Osteoblast (primary cell): Measurements from ENCODE around the gene SLC2A13. TPM values are rescaled to one million over a fixed set of nuclear protein-coding genes. Genes with fewer than 3 reads are reported as not detected.
A peak's percentile ranks its signal among the peaks of the same experiment; 100 is the strongest.

Experiments used
- DNase-seq: peaks from one replicate; pipeline ENCODE4 v3.0.0; 2011; ENCODE audit warnings: low spot score, mixed read lengths; ENCODE audit not compliant: insufficient read length; ENCODE audit errors: missing footprints
- H2AFZ ChIP-seq: 2 replicates; pipeline ENCODE4 v1.6.0; 2011; ENCODE audit warnings: mild to moderate bottlenecking, low read length
- H3K27ac ChIP-seq: 2 replicates; pipeline ENCODE4 v1.5.1; 2011; ENCODE audit warnings: mild to moderate bottlenecking, low read depth, low read length, moderate library complexity
- H3K27me3 ChIP-seq: 2 replicates; pipeline ENCODE4 v1.6.0; 2012; ENCODE audit warnings: mild to moderate bottlenecking, control low read depth, inconsistent platforms, low read length, moderate library complexity; ENCODE audit not compliant: insufficient read depth
- H3K36me3 ChIP-seq: 2 replicates; pipeline ENCODE4 v1.5.1; 2011; ENCODE audit warnings: mild to moderate bottlenecking, low read length, control low read depth, moderate library complexity; ENCODE audit not compliant: insufficient read depth
- H3K4me1 ChIP-seq: 2 replicates; pipeline ENCODE4 v1.5.1; 2011; ENCODE audit warnings: mild to moderate bottlenecking, low read length, control low read depth, moderate library complexity; ENCODE audit not compliant: insufficient read depth
- H3K4me2 ChIP-seq: 2 replicates; pipeline ENCODE4 v1.6.0; 2011; ENCODE audit warnings: mild to moderate bottlenecking, low read length; ENCODE audit not compliant: insufficient read depth
- H3K4me3 ChIP-seq: fragments of 200-600 bp; sonication (generic); 3 replicates; pipeline ENCODE4 v1.5.1; 2012; ENCODE audit warnings: mild to moderate bottlenecking, low read length, inconsistent platforms; ENCODE audit not compliant: insufficient read depth
- H3K79me2 ChIP-seq: 2 replicates; pipeline ENCODE4 v1.6.0; 2012; ENCODE audit warnings: mild to moderate bottlenecking, low read length, control low read depth, inconsistent platforms; ENCODE audit not compliant: insufficient read depth
- H3K9me3 ChIP-seq: 2 replicates; pipeline ENCODE4 v1.5.1; 2011; ENCODE audit warnings: low read depth, low read length, control low read depth
- H4K20me1 ChIP-seq: 2 replicates; pipeline ENCODE4 v1.6.0; 2012; ENCODE audit warnings: mild to moderate bottlenecking, low read length, control low read depth; ENCODE audit not compliant: insufficient read depth
- total RNA-seq: library from RNA; depleted of rRNA; stranded (reverse); fragments of >200 nt; gene quantifications from 2 replicates; pipeline ENCODE4 v1.2.3, GENCODE V29; 2012
- TF ChIP-seq, protein P1 (sequence below): IDR thresholded peaks from 2 replicates; pipeline ENCODE4 v1.5.1; 2011; ENCODE audit warnings: mild to moderate bottlenecking, low read depth, low read length, moderate library complexity; ENCODE audit errors: extremely low read depth

The SLC2A13 gene
- total RNA-seq, 1 donor: 12.3 TPM

- no peaks in the 10 kb centered on the region for H4K20me1 ChIP-seq
- TF ChIP-seq, protein P1, sequence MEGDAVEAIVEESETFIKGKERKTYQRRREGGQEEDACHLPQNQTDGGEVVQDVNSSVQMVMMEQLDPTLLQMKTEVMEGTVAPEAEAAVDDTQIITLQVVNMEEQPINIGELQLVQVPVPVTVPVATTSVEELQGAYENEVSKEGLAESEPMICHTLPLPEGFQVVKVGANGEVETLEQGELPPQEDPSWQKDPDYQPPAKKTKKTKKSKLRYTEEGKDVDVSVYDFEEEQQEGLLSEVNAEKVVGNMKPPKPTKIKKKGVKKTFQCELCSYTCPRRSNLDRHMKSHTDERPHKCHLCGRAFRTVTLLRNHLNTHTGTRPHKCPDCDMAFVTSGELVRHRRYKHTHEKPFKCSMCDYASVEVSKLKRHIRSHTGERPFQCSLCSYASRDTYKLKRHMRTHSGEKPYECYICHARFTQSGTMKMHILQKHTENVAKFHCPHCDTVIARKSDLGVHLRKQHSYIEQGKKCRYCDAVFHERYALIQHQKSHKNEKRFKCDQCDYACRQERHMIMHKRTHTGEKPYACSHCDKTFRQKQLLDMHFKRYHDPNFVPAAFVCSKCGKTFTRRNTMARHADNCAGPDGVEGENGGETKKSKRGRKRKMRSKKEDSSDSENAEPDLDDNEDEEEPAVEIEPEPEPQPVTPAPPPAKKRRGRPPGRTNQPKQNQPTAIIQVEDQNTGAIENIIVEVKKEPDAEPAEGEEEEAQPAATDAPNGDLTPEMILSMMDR: peak; percentile 88
- no peak overlapping the region for H3K4me3 ChIP-seq
- H3K4me1 ChIP-seq: no peaks in the 10 kb centered on the region
- H2AFZ ChIP-seq: no peak overlapping the region
- H3K36me3 ChIP-seq: no peaks in the 10 kb centered on the region
- H3K27me3 ChIP-seq: no peaks in the 10 kb centered on the region
- H3K9me3 ChIP-seq: no peaks in the 10 kb centered on the region
- H3K4me2 ChIP-seq: no peak overlapping the region
- no peaks in the 10 kb centered on the region for H3K79me2 ChIP-seq
- DNase-seq: no peak
- no peak overlapping the region for H3K27ac ChIP-seq
These were observed 47.0 kb upstream of the SLC2A13 start for GRCh38 chr12:40152783-40153383.

DNA sequence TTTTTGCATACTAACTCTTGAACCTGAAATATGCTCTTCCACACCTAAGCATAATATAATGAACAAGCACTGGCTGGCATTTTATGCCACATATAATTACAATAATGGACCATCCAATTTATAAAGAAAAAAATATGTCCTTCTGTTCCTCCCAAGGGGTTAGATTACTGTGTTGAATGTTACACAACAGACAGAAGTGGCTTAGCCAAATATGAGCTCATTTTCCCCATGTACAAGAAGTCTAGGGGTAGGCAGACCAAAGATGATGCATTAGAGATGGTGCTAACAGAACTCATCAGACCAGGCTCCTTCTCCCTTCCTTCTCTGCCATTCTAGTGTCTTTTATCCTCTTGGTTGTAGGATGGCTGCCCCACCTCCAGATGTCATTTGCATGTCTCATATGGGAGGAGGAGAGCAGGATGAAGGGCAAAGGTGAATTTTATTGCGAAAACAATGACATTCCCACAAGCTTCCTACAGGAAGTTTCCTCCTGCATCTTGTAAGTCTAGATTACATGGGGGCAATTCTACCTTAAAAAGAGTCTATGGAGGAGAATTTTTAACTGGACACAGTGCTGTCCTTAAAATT lies 43.9 kb upstream of the SLC2A13 start:
- Histone ChIP-seq H3K27ac (no peak overlapping the region), H3K4me3 (no peak overlapping the region), H3K9me3 (no peaks in the 10 kb centered on the region), H3K4me2 (no peak overlapping the region), H3K36me3 (no peaks in the 10 kb centered on the region), H4K20me1 (no peaks in the 10 kb centered on the region), H3K4me1 (no peaks in the 10 kb centered on the region), H3K79me2 (no peaks in the 10 kb centered on the region), H3K27me3 (no peaks in the 10 kb centered on the region), H2AFZ (no peak overlapping the region)
- no peak for DNase-seq
- TF ChIP-seq, protein P1: no peak

DNA sequence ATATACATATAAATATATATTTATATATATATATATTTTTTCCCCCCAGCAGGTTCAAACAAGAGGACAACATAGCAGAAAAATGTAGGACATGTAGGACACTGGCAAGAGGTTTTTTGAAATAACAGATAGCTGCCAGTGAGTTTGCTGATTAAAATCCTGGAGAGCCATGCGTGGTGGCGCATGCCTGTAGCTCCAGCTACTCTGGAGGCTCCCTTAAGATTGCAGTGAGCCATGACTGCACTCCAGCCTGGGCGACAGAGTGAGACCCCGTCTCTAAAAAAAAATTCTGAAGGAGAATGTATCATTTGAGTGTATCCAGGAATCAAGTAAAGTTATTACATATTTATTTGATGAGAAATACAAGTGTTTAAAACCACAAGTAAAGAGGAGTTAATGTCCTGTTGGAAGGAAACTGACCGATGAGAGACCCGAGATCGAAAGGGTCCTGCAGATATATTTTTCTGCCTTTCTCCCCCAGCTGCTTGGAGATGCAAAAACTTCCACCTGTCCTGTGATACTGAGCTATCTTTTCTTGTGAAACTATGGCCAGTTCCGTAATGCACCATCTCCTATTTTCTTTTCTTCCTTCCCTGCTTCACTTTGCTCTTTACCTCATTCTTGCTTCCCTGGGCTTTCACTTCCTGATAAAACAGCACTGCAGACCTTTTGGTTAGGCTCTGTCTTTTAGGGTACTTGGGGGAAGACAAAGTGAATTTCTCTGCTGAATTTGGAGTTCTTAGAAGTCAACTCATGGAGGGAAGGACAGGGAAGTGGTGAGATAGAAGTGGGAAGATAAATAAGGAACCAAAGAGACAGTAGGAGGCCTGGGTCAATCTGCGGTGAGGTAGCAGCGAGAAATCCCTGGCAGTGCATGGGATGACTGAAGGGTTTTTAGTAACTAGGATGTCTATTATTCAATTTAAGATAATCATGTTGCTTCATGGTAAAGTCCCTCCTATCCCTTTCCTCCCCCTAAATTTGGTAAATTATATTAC lies 41.2 kb upstream of the SLC2A13 start:
- TF ChIP-seq, protein P1: no peak
- no peak overlapping the region for H3K27ac ChIP-seq
- H3K36me3 ChIP-seq: no peaks in the 10 kb centered on the region
- no peaks in the 10 kb centered on the region for H3K4me1 ChIP-seq
- H4K20me1 ChIP-seq: no peaks in the 10 kb centered on the region
- no peak overlapping the region for H3K4me2 ChIP-seq
- H3K79me2 ChIP-seq: no peaks in the 10 kb centered on the region
- no peaks in the 10 kb centered on the region for H3K27me3 ChIP-seq
- H3K4me3 ChIP-seq: no peak overlapping the region
- no peak for DNase-seq
- H3K9me3 ChIP-seq: no peaks in the 10 kb centered on the region
- H2AFZ ChIP-seq: no peak overlapping the region

DNA sequence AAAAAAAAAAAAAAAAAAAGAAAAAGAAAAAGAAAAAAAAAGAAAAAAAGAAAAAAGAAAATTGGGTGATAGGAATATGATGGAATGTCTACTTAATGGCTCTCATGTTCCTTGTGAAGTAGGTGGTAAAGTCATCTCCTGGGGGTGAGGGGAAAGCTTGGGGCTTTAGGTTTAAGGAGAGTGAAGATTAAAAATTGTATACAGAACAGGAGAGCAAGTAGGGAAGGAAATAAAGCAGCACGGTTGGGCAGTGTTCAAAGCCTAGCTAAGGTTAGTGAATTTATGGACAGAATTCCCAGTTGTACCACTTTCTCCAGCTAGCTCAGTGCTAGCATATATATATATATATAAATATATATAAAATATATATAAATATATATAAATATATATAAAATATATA lies 40.0 kb upstream of the SLC2A13 start:
- TF ChIP-seq, protein P1: no peak
- no peak overlapping the region for H3K4me2 ChIP-seq
- no peak overlapping the region for H3K27ac ChIP-seq
- no peaks in the 10 kb centered on the region for H3K4me1 ChIP-seq
- no peaks in the 10 kb centered on the region for H3K79me2 ChIP-seq
- H3K9me3 ChIP-seq: no peaks in the 10 kb centered on the region
- no peaks in the 10 kb centered on the region for H3K36me3 ChIP-seq
- no peak overlapping the region for H2AFZ ChIP-seq
- H4K20me1 ChIP-seq: no peaks in the 10 kb centered on the region
- H3K27me3 ChIP-seq: no peaks in the 10 kb centered on the region
- no peak overlapping the region for H3K4me3 ChIP-seq
- no peak for DNase-seq
